ENCODE data around the gene SOBP.

The SOBP gene

DNA sequence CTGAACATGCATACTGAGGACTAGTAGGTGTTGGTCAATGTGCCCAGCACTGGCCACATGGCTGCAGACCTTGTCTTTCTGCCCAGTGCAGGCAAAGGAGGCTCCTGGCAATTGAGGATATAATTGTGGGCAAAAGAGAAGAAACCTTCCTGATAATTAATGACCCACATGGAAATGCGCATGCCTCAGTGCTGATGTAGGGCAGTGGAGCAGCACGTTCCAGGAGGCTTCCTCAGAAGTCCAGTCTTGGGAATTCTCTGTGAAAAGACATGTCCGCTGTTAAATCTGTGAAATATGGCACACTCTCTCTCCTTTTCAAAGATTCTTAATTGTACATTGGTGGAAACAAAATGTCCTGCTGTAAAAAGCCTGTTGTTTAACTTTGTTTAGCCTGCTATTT is 34.7 kb downstream of the SOBP start:
- no peak overlapping the region for H3K4me3 ChIP-seq (ENCODE audit: low read depth, low read length)
- H3K79me2 ChIP-seq (ENCODE audit: control insufficient read depth, insufficient read depth, low read length, unreplicated experiment): no peaks in the 10 kb centered on the region
- no peak overlapping the region for H2AFZ ChIP-seq (ENCODE audit: low read length, unreplicated experiment)
- H3K4me1 ChIP-seq (ENCODE audit: control insufficient read depth, insufficient read depth, low read length, unreplicated experiment): no peaks in the 10 kb centered on the region
- H3K27me3 ChIP-seq (ENCODE audit: insufficient read depth, low read length): peaks cover 8% of the 10 kb centered on the region; the same call in 1 of the 2 replicates
- H3K27ac ChIP-seq (ENCODE audit: low read depth, low read length): no peak overlapping the region
- no peaks in the 10 kb centered on the region for H3K36me3 ChIP-seq (ENCODE audit: insufficient read depth, low read length)

- H3K4me1 ChIP-seq (ENCODE audit: control insufficient read depth, insufficient read depth, low read length, unreplicated experiment): no peaks in the 10 kb centered on the region
- no peak overlapping the region for H2AFZ ChIP-seq (ENCODE audit: low read length, unreplicated experiment)
- H3K27ac ChIP-seq (ENCODE audit: low read depth, low read length): no peak overlapping the region
- H3K36me3 ChIP-seq (ENCODE audit: insufficient read depth, low read length): no peaks in the 10 kb centered on the region
- no peaks in the 10 kb centered on the region for H3K27me3 ChIP-seq (ENCODE audit: insufficient read depth, low read length)
- H3K4me3 ChIP-seq (ENCODE audit: low read depth, low read length): no peak overlapping the region
- H3K79me2 ChIP-seq (ENCODE audit: control insufficient read depth, insufficient read depth, low read length, unreplicated experiment): no peaks in the 10 kb centered on the region
Measured at GRCh38 chr6:107531868-107532267, 42.0 kb downstream of the SOBP start.

DNA sequence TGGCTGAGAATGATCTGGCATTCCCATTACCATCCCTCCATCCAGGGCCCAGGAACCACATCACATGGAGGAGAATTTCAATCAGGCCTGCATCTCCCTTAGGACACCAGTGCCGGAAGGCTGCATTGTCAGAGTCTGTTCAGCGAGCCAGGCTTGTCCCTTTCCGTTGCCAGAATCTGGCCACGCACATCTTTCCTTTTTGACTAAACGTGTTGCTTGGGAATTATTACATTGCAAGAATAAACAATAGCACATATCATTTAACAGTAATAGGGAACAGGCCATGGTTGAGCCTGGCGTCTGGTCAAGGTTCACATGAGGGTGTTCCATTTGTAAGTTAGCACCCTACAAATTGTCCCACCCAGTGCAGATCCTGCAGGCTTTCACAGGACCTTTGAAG is 42.8 kb downstream of the SOBP start:
- no peaks in the 10 kb centered on the region for H3K79me2 ChIP-seq (ENCODE audit: control insufficient read depth, insufficient read depth, low read length, unreplicated experiment)
- no peak overlapping the region for H3K4me3 ChIP-seq (ENCODE audit: low read depth, low read length)
- no peaks in the 10 kb centered on the region for H3K27me3 ChIP-seq (ENCODE audit: insufficient read depth, low read length)
- H3K27ac ChIP-seq (ENCODE audit: low read depth, low read length): no peak overlapping the region
- H3K4me1 ChIP-seq (ENCODE audit: control insufficient read depth, insufficient read depth, low read length, unreplicated experiment): no peaks in the 10 kb centered on the region
- no peaks in the 10 kb centered on the region for H3K36me3 ChIP-seq (ENCODE audit: insufficient read depth, low read length)
- H2AFZ ChIP-seq (ENCODE audit: low read length, unreplicated experiment): no peak overlapping the region

DNA sequence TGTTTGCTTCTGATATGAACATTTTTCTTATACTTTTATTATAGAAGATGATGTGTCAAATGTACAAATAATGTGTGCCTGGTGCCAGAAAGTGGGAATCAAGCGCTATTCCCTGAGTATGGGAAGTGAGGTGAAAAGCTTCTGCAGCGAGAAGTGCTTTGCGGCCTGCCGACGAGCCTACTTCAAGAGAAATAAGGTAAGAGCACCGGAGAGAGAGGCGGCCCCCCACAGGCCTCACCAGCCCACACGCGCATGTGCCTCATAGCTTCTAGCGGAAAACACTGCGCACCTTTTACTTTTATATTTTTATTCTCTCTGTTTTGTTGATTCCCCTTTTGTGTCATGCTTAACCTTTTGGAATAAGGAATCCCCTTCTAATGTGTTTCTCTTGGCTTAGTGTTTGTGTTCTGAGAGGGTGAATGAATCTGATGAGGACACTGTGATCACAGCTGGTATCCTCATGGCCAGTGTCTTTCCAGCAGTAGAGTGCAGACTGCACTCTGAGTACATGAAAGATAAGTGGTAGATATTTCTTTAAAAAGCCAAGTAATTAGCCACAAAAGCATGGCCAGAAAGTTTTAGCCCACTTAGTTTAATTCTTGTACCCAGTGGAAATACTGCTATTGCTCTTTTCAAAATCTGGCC is 43.6 kb downstream of the SOBP start:
- no peaks in the 10 kb centered on the region for H3K36me3 ChIP-seq (ENCODE audit: insufficient read depth, low read length)
- H2AFZ ChIP-seq (ENCODE audit: low read length, unreplicated experiment): no peak overlapping the region
- no peak overlapping the region for H3K4me3 ChIP-seq (ENCODE audit: low read depth, low read length)
- no peak overlapping the region for H3K27ac ChIP-seq (ENCODE audit: low read depth, low read length)
- no peaks in the 10 kb centered on the region for H3K79me2 ChIP-seq (ENCODE audit: control insufficient read depth, insufficient read depth, low read length, unreplicated experiment)
- no peaks in the 10 kb centered on the region for H3K4me1 ChIP-seq (ENCODE audit: control insufficient read depth, insufficient read depth, low read length, unreplicated experiment)
- no peaks in the 10 kb centered on the region for H3K27me3 ChIP-seq (ENCODE audit: insufficient read depth, low read length)

- Histone ChIP-seq H3K4me1 (ENCODE audit: control insufficient read depth, insufficient read depth, low read length, unreplicated experiment) (no peaks in the 10 kb centered on the region), H3K79me2 (ENCODE audit: control insufficient read depth, insufficient read depth, low read length, unreplicated experiment) (no peaks in the 10 kb centered on the region), H3K36me3 (ENCODE audit: insufficient read depth, low read length) (no peaks in the 10 kb centered on the region), H3K27ac (ENCODE audit: low read depth, low read length) (no peak overlapping the region), H2AFZ (ENCODE audit: low read length, unreplicated experiment) (no peak overlapping the region), H3K27me3 (ENCODE audit: insufficient read depth, low read length) (0 out of 2 replicates have a peak, but pooled peaks cover under 1% of the 10 kb centered on the region), H3K4me3 (ENCODE audit: low read depth, low read length) (no peak overlapping the region)
Measured at GRCh38 chr6:107534571-107535141, 44.7 kb downstream of the SOBP start.

DNA sequence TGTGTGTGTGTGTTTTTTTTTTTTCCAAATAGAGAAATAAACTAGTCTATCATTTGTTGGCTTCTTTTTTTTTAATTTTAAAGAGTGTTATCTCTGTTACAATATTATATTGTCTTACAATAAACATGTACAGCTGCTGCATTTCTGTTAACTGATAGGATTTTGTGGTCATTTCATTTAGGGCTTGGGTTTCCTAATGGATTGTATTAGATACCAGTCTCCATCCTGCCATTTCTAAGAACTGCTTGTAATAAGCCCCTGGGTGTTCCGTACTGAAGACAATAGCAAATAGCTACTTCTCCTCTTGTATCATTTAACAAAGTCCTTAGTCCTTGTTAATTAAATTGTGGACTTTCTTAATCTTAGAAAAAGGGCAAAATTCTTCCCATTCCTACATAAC is 45.7 kb downstream of the SOBP start:
- Histone ChIP-seq H3K4me3 (ENCODE audit: low read depth, low read length) (no peak overlapping the region), H3K36me3 (ENCODE audit: insufficient read depth, low read length) (no peaks in the 10 kb centered on the region), H3K79me2 (ENCODE audit: control insufficient read depth, insufficient read depth, low read length, unreplicated experiment) (no peaks in the 10 kb centered on the region), H2AFZ (ENCODE audit: low read length, unreplicated experiment) (no peak overlapping the region), H3K4me1 (ENCODE audit: control insufficient read depth, insufficient read depth, low read length, unreplicated experiment) (no peaks in the 10 kb centered on the region), H3K27ac (ENCODE audit: low read depth, low read length) (no peak overlapping the region), H3K27me3 (ENCODE audit: insufficient read depth, low read length) (0 out of 2 replicates have a peak, but pooled peaks cover 4% of the 10 kb centered on the region)

DNA sequence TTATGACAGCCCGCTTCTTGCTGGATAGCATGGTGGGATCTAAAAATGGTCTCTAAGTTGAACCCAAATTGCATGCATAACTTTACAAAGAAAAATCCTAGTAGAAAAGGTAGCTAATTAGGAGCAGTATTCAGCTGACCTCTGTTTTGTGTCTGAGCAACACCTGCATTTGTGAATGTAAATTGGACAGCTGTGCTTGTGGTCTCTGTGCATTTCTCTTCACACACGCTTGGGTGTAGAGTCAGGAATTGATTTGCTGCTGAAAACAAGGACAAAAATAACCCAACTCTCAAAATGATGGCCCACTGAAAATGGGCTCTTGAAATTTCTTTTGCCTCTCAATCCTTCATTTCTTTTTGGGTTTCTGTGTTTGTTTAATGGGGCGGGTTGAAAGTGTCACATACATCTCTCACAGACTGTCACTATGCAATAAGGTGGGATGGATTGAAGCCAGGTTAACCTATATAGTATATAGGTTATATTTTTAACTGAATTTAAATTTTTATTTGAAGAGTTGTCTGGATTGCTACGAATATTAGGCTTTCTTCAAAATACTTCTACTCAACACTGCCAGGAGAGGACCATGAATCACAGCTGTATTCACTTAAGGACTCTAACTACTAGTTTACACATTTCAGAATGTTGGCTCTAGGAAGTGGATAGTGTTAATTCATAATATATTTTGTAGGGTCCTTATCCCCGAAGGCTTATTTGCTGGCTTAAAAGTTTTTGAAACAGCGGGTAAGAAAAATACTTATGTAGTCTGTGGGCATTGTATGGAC is 46.5 kb downstream of the SOBP start:
- H3K36me3 ChIP-seq (ENCODE audit: insufficient read depth, low read length): no peaks in the 10 kb centered on the region
- no peaks in the 10 kb centered on the region for H3K79me2 ChIP-seq (ENCODE audit: control insufficient read depth, insufficient read depth, low read length, unreplicated experiment)
- H3K4me1 ChIP-seq (ENCODE audit: control insufficient read depth, insufficient read depth, low read length, unreplicated experiment): no peaks in the 10 kb centered on the region
- H2AFZ ChIP-seq (ENCODE audit: low read length, unreplicated experiment): no peak overlapping the region
- H3K27me3 ChIP-seq (ENCODE audit: insufficient read depth, low read length): peaks cover 6% of the 10 kb centered on the region; the same call in 1 of the 2 replicates
- no peak overlapping the region for H3K4me3 ChIP-seq (ENCODE audit: low read depth, low read length)
- H3K27ac ChIP-seq (ENCODE audit: low read depth, low read length): no peak overlapping the region

DNA sequence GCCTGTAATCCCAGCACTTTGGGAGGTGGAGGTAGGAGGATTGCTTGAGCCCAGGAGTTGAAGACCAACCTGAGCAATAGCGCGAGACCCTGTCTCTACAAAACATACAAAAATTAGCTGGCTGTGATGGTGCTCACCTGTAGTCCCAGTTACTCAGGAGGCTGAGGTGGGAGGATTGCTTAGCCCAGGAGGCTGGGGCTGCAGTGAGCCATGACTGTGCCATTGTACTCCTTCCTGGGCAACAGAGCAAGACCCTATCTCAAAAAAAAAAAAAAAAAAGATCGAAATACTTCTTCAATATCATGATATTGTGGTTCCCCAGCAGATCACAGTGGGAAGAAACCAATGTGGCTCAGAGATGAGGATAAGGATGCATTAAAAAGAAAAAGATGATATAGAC is 47.6 kb downstream of the SOBP start:
- Histone ChIP-seq H3K79me2 (ENCODE audit: control insufficient read depth, insufficient read depth, low read length, unreplicated experiment) (no peaks in the 10 kb centered on the region), H3K4me3 (ENCODE audit: low read depth, low read length) (no peak overlapping the region), H3K27ac (ENCODE audit: low read depth, low read length) (no peak overlapping the region), H3K4me1 (ENCODE audit: control insufficient read depth, insufficient read depth, low read length, unreplicated experiment) (no peaks in the 10 kb centered on the region), H2AFZ (ENCODE audit: low read length, unreplicated experiment) (no peak overlapping the region), H3K36me3 (ENCODE audit: insufficient read depth, low read length) (no peaks in the 10 kb centered on the region), H3K27me3 (ENCODE audit: insufficient read depth, low read length) (peaks cover 12% of the 10 kb centered on the region; the same call in 1 of the 2 replicates)

DNA sequence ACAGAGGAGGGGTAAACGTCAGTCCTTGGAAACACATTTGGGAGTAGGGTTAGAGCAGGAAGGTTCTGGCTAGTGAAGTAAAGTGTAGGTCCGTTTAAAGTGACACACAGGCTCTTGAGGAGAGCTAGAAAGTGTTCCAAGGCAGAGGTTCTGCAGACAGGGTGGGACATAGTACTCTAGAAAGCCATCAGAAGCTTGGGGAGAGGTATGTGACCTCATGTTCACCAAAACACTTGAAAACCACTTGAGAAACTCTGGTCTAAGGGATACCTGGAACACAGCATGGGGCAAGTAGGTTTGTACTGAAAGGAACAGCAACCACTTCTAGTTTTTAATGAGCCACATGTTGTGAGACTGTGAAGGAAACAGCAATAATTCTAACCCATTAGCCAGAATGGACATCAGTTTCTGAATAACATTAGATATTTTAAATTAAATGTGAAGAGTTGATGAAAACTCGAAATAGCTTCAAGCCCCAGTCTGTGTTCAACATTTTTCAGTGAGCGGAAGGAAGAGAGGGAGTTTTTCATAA is 49.0 kb downstream of the SOBP start:
- H3K4me1 ChIP-seq (ENCODE audit: control insufficient read depth, insufficient read depth, low read length, unreplicated experiment): no peaks in the 10 kb centered on the region

DNA sequence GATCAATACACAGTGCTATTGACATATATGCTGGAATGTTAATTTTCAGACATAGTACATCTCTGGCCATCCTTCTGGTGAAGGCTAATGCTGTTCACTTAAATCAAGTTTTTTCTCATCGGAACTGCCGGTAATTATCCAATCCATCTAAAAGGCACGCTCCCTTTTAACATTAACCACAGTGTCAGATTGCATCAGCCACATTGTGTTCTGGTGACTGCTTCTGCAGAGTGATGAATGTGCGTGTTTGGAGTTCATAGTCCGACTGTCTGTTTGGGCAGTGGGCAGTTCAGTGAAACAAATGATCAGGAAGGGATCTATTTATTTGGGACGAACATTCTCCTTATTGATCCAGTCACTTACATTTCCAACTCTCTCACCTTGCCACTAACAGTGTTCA is 49.5 kb downstream of the SOBP start:
- no peaks in the 10 kb centered on the region for H3K4me1 ChIP-seq (ENCODE audit: control insufficient read depth, insufficient read depth, low read length, unreplicated experiment)
- no peak overlapping the region for H3K27ac ChIP-seq (ENCODE audit: low read depth, low read length)
- H2AFZ ChIP-seq (ENCODE audit: low read length, unreplicated experiment): no peak overlapping the region
- H3K79me2 ChIP-seq (ENCODE audit: control insufficient read depth, insufficient read depth, low read length, unreplicated experiment): no peaks in the 10 kb centered on the region
- H3K4me3 ChIP-seq (ENCODE audit: low read depth, low read length): no peak overlapping the region
- peaks cover 23% of the 10 kb centered on the region for H3K27me3 ChIP-seq (ENCODE audit: insufficient read depth, low read length)
- no peaks in the 10 kb centered on the region for H3K36me3 ChIP-seq (ENCODE audit: insufficient read depth, low read length)

More for the DNA sequence above, 49.0 kb downstream of the SOBP start:
- Histone ChIP-seq H3K79me2 (ENCODE audit: control insufficient read depth, insufficient read depth, low read length, unreplicated experiment) (no peaks in the 10 kb centered on the region), H3K36me3 (ENCODE audit: insufficient read depth, low read length) (no peaks in the 10 kb centered on the region), H3K27ac (ENCODE audit: low read depth, low read length) (no peak overlapping the region), H3K27me3 (ENCODE audit: insufficient read depth, low read length) (peaks cover 21% of the 10 kb centered on the region; the same call in 1 of the 2 replicates), H2AFZ (ENCODE audit: low read length, unreplicated experiment) (no peak overlapping the region), H3K4me3 (ENCODE audit: low read depth, low read length) (no peak overlapping the region)

Data from ACC112 (cell line).